Fibroblast of pulmonary artery (primary cell): ENCODE measurements around the gene B9D1.

ENCODE experiments used
- DNase-seq: peaks from one replicate; pipeline ENCODE4 v3.0.0-alpha.2; 2010; ENCODE audit warnings: low read depth
- H3K4me3 ChIP-seq: replicated peaks from 2 replicates; pipeline ENCODE4 v1.5.1; 2011; ENCODE audit warnings: low read depth, mild to moderate bottlenecking, control low read depth, low read length, moderate library complexity
- TF ChIP-seq, protein P1 (sequence below): IDR thresholded peaks from 2 replicates; pipeline ENCODE4 v1.5.1; 2011; ENCODE audit warnings: mild to moderate bottlenecking, control low read depth, low read length, inconsistent platforms; ENCODE audit errors: missing control alignments

B9D1 gene

DNA sequence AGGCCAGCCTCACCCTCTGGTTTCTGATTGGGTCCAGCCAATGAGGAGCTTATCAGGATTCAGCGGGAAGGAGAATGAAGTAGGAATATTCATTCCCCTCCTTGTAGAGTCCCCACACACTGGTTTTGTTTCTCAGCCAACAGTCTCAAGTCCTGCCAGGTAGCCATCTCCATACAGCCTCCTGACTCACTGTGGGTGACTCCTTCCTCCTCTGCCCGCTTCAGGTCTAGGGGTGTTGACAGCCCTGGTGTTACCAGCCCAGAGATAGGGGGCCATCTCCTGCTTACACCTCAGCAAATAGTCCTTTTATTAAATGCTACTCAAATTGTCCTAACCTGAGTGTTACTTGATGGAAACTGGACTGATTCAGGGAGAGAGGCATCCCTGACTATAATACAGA is 28.4 kb upstream of the B9D1 start:
- H3K4me3 ChIP-seq = no peak overlapping the region
- no peak for DNase-seq
- TF ChIP-seq, protein P1, sequence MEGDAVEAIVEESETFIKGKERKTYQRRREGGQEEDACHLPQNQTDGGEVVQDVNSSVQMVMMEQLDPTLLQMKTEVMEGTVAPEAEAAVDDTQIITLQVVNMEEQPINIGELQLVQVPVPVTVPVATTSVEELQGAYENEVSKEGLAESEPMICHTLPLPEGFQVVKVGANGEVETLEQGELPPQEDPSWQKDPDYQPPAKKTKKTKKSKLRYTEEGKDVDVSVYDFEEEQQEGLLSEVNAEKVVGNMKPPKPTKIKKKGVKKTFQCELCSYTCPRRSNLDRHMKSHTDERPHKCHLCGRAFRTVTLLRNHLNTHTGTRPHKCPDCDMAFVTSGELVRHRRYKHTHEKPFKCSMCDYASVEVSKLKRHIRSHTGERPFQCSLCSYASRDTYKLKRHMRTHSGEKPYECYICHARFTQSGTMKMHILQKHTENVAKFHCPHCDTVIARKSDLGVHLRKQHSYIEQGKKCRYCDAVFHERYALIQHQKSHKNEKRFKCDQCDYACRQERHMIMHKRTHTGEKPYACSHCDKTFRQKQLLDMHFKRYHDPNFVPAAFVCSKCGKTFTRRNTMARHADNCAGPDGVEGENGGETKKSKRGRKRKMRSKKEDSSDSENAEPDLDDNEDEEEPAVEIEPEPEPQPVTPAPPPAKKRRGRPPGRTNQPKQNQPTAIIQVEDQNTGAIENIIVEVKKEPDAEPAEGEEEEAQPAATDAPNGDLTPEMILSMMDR = no peak

DNA sequence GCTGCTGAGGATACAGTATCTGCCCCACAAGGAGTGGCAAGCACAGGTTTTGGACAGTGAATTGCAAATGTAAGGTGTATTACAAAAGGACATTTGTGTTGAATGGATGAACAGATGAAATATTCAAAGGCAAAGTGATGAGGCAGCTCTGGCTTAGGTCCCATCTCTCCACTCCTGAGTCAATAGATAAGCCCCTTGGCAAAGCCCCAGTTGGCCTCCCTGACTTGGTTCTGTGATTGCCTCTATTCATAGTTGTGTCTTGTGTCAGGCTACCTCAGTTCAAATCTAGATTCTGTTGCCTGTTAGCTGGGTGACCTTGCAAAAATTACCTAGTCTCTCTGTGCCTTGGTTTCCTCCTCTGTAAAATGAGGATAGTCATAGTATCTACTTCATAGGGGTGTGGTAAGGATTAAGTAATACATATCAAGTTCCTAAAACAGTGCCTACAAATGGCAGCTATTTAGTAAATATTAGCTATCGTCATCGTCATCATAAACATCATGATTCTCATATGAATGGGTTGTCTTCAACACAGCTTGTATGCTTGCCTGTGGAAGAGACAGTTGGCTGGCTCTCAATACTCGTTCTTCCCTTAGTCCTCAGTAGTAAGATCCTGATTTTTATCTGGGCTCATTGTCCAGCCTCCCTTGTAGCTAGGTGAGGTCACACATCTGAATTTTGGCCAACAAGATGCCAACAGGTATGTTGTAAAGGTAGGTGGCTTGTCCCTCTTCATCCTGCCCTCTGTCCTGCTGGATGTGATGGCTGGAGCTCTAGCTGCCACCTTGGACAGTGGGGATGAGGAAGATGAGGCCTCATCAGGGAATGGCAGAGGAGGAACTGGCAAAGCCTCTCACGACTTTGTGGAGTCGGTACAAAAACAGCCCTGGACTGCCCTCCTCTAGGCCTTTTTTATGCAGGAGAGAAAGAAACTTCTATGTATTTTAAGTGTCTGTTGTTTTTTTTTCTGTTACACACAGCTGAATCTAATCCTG is 26.6 kb upstream of the B9D1 start:
- DNase-seq = no peak
- H3K4me3 ChIP-seq = no peak overlapping the region
- TF ChIP-seq, protein P1 = no peak

DNA sequence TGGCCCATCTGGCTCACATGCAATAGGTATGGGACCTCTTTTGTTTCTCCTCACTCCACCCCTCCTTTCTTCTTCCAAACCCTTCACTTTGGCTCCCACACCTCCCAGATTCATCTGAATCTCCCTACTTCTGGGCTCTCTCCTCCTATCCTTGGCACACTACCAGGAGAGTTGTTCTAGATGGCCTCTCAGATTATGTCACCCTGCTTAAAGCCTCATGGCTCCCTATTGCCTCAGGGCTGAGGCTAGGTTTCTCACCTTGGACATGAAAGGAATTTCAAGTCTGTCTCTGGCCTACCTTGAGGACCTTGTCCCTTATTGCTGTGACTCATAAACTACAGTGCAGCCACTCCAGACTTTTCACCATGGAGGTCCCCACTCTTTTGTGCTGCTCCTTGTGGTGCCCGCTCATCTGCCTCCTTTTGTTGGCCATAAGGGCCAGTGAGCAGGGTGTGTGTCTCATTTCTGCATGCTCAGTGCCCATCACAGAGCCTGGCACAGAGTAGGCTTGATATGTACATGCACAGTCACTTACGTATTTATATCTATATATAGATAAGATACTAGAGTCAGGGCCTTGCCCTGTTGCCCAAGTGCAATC is 25.5 kb upstream of the B9D1 start:
- H3K4me3 ChIP-seq = no peak overlapping the region
- DNase-seq = no peak
- TF ChIP-seq, protein P1 = no peak

DNA sequence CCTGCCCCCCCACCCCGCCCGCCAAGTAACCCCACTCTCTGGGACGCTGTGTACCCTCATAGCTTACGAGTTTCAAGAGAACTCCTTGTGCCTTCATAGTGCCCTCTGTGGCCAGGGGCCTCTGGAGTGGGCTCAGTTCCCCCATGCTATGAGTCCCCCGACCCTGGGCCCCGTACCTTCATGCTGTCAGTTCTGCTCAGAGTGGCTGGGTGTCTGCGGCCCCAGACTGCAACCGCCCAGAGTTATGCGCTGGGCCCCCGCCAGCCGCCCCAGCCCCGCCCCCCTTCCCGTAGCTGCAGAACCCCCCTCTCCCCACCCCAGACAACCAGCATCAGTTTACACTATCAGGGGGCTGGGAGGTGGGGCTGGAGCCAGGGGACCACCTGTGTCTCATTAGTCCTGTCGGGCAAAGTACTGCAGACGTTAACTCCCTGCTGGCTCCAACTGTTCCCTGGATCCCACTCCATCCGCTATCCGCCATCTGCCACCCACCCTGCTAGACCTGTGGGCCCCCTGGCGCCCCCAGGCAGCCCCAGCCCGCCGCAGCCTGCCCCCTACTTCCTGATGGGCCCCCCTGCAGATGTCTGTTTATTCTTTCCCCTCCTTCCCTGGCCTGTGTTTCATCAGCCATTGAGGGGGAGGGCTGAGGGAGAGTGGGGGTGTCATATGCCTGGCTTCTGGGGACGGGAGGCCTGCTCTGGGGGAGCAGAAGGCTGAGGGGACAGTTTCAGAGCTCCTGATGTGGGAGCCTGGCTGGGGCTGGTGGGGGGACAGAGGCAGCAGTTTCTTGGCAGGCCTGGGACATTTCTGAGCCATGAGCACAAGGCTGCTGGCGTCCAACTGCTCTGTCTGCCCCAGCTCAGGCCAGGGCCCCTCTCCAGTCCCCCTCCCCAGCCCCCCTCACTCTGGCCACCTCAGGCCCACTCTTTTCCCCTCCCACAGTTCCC is 24.7 kb upstream of the B9D1 start, which contains the start of gene MFAP4:
Gene MFAP4 (minus strand): TSS at position 217 of the 947 bp plus-strand sequence. CDS start 35 bp downstream, at position 182.
- peak within 1 kb of the TSS; percentile 58 for H3K4me3 ChIP-seq
- DNase-seq = peak; percentile 95
- TF ChIP-seq, protein P1 = no peak

DNA sequence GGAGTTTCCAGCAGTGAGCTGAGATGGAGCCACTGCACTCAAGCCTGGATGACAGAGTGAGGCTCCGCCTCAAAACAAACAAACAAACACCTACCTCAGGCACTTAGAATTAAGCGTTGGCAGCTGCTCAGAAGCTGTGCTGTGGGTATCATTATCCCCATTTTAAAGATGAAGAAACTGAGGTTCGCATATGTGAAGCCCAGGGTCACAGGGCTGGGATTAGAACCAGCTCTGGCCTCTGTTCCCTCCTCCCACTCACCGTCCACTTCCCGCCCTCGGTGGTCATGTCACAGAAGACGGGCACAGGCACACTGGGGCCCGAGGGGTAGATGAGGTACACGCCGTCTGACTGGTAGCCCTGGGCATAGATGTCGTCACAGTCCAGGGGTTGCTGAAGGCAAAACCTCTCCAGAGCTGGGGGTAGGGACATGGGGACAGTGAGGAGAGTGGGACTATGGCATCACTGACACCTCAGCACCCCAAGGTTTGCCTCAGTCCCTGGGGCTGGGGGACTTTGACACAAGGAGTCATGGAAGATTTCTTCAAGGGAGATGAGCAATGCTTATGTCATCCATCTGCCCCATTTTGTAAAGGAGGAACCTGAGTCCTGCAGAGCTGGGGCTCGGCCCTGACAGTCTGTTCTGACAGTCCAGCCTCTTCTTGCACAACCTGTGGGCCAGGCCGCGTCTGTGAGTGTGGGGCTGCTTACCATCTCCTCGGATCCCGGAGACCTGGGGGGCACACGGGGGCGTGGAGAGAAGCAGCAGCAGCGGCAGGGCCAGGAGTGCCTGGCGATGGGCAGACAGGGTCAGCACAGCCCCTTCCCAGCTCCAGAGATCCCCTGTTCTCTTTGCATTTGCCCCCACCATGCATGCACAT is 23.8 kb upstream of the B9D1 start:
- peak overlapping the region; percentile 58 for H3K4me3 ChIP-seq
- peak; percentile 78 for DNase-seq
- TF ChIP-seq, protein P1 = no peak

DNA sequence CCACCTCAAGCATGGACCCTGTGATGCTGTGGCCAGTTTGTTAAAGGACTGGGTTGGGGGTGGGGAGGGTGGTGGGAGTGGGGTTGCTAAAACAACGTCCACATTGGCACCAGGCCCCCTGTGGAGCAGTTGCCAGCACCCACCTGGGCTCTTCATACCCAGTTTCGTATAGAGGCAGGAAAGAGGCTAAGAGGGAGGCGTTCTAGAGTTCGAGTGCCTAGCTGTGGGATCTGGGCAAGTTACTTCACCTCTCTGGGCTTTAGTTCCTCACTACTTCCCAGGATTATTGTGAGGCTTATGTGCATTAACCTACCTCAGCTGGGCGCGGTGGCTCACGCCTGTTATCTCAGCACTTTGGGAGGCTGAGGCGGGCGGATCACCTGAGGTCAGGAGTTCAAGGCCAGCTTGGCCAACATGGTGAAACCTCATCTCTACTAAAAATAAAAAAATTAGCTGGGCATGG is 23.0 kb upstream of the B9D1 start:
- no peak for DNase-seq
- TF ChIP-seq, protein P1 = no peak
- peak overlapping the region; percentile 58 for H3K4me3 ChIP-seq
